OCI-LY1 (cell line): ENCODE data around the gene AP3S1.
"Not testable (repeated sequence)": the region's sequence is repeated elsewhere in the genome, so short reads cannot be mapped to it uniquely, and the experiment has no call there.

Experiments used
- H2AFZ ChIP-seq: fragments of 200-600 bp; sonication (generic), shearing (Covaris generic); 2 replicates; pipeline ENCODE4 v1.6.0; 2014; ENCODE audit warnings: antibody characterized with exemption, mild to moderate bottlenecking, low read length
- H3F3A ChIP-seq: fragments of 200-600 bp; sonication (generic), shearing (Covaris generic); 2 replicates; pipeline ENCODE4 v1.6.0; 2014; ENCODE audit warnings: mild to moderate bottlenecking, antibody characterized with exemption, low read length, moderate library complexity; ENCODE audit not compliant: insufficient read depth
- H3K27ac ChIP-seq: fragments of 200-600 bp; sonication (generic); 2 replicates; pipeline ENCODE4 v1.5.1; 2014; ENCODE audit warnings: low read length, mixed run types, mild to moderate bottlenecking, low read depth; ENCODE audit not compliant: poor library complexity, severe bottlenecking
- H3K27me3 ChIP-seq: fragments of 200-600 bp; sonication (generic); 2 replicates; pipeline ENCODE4 v1.6.0; 2014; ENCODE audit warnings: antibody characterized with exemption, mild to moderate bottlenecking, low read length, moderate library complexity; ENCODE audit not compliant: insufficient read depth
- H3K36me3 ChIP-seq: fragments of 200-600 bp; sonication (generic); 2 replicates; pipeline ENCODE4 v1.6.1; 2014; ENCODE audit warnings: mild to moderate bottlenecking, antibody characterized with exemption, low read length, moderate library complexity, mixed read lengths; ENCODE audit not compliant: insufficient read depth
- H3K4me1 ChIP-seq: fragments of 200-600 bp; sonication (generic); 2 replicates; pipeline ENCODE4 v1.5.1; 2014; ENCODE audit warnings: mild to moderate bottlenecking, low read length, moderate library complexity; ENCODE audit not compliant: insufficient read depth, severe bottlenecking
- H3K4me2 ChIP-seq: fragments of 200-600 bp; sonication (generic), shearing (Covaris generic); 2 replicates; pipeline ENCODE4 v1.6.1; 2014; ENCODE audit warnings: low read length
- H3K4me3 ChIP-seq: fragments of 200-600 bp; sonication (generic); 2 replicates; pipeline ENCODE4 v1.5.1; 2014; ENCODE audit warnings: low read length, low read depth, mild to moderate bottlenecking, mixed read lengths; ENCODE audit not compliant: poor library complexity, severe bottlenecking
- H3K79me2 ChIP-seq: fragments of 200-600 bp; shearing (Covaris generic); 2 replicates; pipeline ENCODE4 v1.6.1; 2016; ENCODE audit warnings: mixed run types, low read length, mixed read lengths; ENCODE audit not compliant: insufficient read depth
- H3K9ac ChIP-seq: fragments of 200-600 bp; sonication (generic), shearing (Covaris generic); 2 replicates; pipeline ENCODE4 v1.6.1; 2014; ENCODE audit warnings: mild to moderate bottlenecking, low read length, mixed read lengths
- H3K9me2 ChIP-seq: fragments of 200-600 bp; sonication (generic), shearing (Covaris generic); 2 replicates; pipeline ENCODE4 v1.6.1; 2014; ENCODE audit warnings: low read depth, mild to moderate bottlenecking, low read length, mixed read lengths
- H3K9me3 ChIP-seq: fragments of 200-600 bp; shearing (Covaris generic); 2 replicates; pipeline ENCODE4 v1.6.1; 2014; ENCODE audit warnings: low read length, mixed read lengths
- H4K20me1 ChIP-seq: fragments of 200-600 bp; sonication (generic), shearing (Covaris generic); 2 replicates; pipeline ENCODE4 v1.6.0; 2016; ENCODE audit warnings: mild to moderate bottlenecking, low read length; ENCODE audit not compliant: insufficient read depth
- CTCF ChIP-seq: fragments of 200-600 bp; sonication (generic), shearing (Covaris generic); IDR thresholded peaks from 2 replicates; pipeline ENCODE4 v1.5.1; 2017; ENCODE audit warnings: mild to moderate bottlenecking, antibody characterized with exemption, low read length, moderate library complexity, mixed read lengths
- EZH2 ChIP-seq: fragments of 200-600 bp; sonication (generic), shearing (Covaris generic); IDR thresholded peaks from 2 replicates; pipeline ENCODE4 v1.8.0; 2017; ENCODE audit warnings: borderline replicate concordance, mixed run types, mild to moderate bottlenecking, antibody characterized with exemption, low read length, moderate library complexity, mixed read lengths

The AP3S1 gene

GRCh38 chr5:115801984-115802383 is 39.8 kb upstream of the AP3S1 start:
- Histone ChIP-seq H3K9ac (no peak overlapping the region), H3K4me1 (no peaks in the 10 kb centered on the region), H4K20me1 (no peaks in the 10 kb centered on the region), H3F3A (no peaks in the 10 kb centered on the region), H3K27ac (no peak overlapping the region), H3K79me2 (no peaks in the 10 kb centered on the region), H3K9me2 (no peaks in the 10 kb centered on the region), H2AFZ (no peak overlapping the region), H3K27me3 (no peaks in the 10 kb centered on the region), H3K36me3 (no peaks in the 10 kb centered on the region), H3K4me3 (no peak overlapping the region), H3K9me3 (no peaks in the 10 kb centered on the region), H3K4me2 (no peak overlapping the region)
- TF ChIP-seq CTCF (no peak), EZH2 (no peak)

GRCh38 chr5:115806986-115807653 is 34.6 kb upstream of the AP3S1 start:
- Histone ChIP-seq H3K9ac (no peak overlapping the region), H3K9me3 (no peaks in the 10 kb centered on the region), H3K9me2 (no peaks in the 10 kb centered on the region), H2AFZ (no peak overlapping the region), H3K27ac (no peak overlapping the region), H3K4me2 (no peak overlapping the region), H3K36me3 (no peaks in the 10 kb centered on the region), H3K4me1 (no peaks in the 10 kb centered on the region), H3K79me2 (no peaks in the 10 kb centered on the region), H3F3A (no peaks in the 10 kb centered on the region), H3K4me3 (no peak overlapping the region), H4K20me1 (no peaks in the 10 kb centered on the region), H3K27me3 (no peaks in the 10 kb centered on the region)
- TF ChIP-seq CTCF = no peak
- TF ChIP-seq EZH2 = no peak

GRCh38 chr5:115807654-115808052 is 34.1 kb upstream of the AP3S1 start:
- Histone ChIP-seq H3K4me3 (no peak overlapping the region), H3K27me3 (no peaks in the 10 kb centered on the region), H3K9me3 (no peaks in the 10 kb centered on the region), H3K36me3 (no peaks in the 10 kb centered on the region), H3K9me2 (no peaks in the 10 kb centered on the region), H3K4me2 (no peak overlapping the region), H3K79me2 (no peaks in the 10 kb centered on the region), H3K4me1 (no peaks in the 10 kb centered on the region), H4K20me1 (no peaks in the 10 kb centered on the region), H3F3A (no peaks in the 10 kb centered on the region), H3K27ac (no peak overlapping the region), H3K9ac (no peak overlapping the region), H2AFZ (no peak overlapping the region)
- TF ChIP-seq EZH2 = no peak
- TF ChIP-seq CTCF = no peak

- not testable (repeated sequence) for H4K20me1 ChIP-seq, H3K4me1 ChIP-seq, H3K79me2 ChIP-seq, H3K9me2 ChIP-seq, H2AFZ ChIP-seq, H3K27me3 ChIP-seq, H3K9me3 ChIP-seq, H3K36me3 ChIP-seq, H3K27ac ChIP-seq, H3K4me2 ChIP-seq, H3K9ac ChIP-seq, H3K4me3 ChIP-seq, H3F3A ChIP-seq
Measured at GRCh38 chr5:115808066-115808465, 33.7 kb upstream of the AP3S1 start.
